Gastroesophageal sphincter (tissue), 4 donors: ENCODE results near the gene MLXIP. TPM values are rescaled to one million over a fixed set of nuclear protein-coding genes. Genes with fewer than 3 reads are reported as not detected.
"Not testable (repeated sequence)": the region's sequence is repeated elsewhere in the genome, so short reads cannot be mapped to it uniquely, and the experiment has no call there.

Experiments used
- ATAC-seq: fragments of 150-250 bp; one replicate; pipeline ENCODE4 v1.9.1; 2016; ENCODE audit warnings: mild to moderate bottlenecking, moderate library complexity
- H3K27ac ChIP-seq, 4 donors: fragments of 200-600 bp; sonication (generic) in 3 of 4; 1 replicate in 3 of 4; 2 replicates in 1 of 4; pipeline ENCODE4 v1.5.1; 2016 to 2019
- H3K27me3 ChIP-seq: fragments of 200-600 bp; sonication (generic); one replicate; pipeline ENCODE4 v1.5.1; 2019
- H3K36me3 ChIP-seq, 2 donors: fragments of 200-600 bp; sonication (generic); one replicate each; pipeline ENCODE4 v1.5.1; 2019; ENCODE audit warnings: control low read depth in 1 of 2
- H3K4me1 ChIP-seq, 3 donors: fragments of 200-600 bp; sonication (generic); 1 replicate in 2 of 3; 2 replicates in 1 of 3; pipeline ENCODE4 v1.5.1; 2016 to 2019; ENCODE audit warnings: control low read depth in 2 of 3
- H3K4me3 ChIP-seq, 2 donors: fragments of 200-600 bp; sonication (generic); one replicate each; pipeline ENCODE4 v1.5.1; 2019; ENCODE audit warnings: mild to moderate bottlenecking in 1 of 2, moderate library complexity in 1 of 2
- H3K9me3 ChIP-seq, 3 donors: fragments of 200-600 bp; sonication (generic); one replicate each; pipeline ENCODE4 v1.5.1; 2017 to 2019; ENCODE audit warnings: control low read depth in 2 of 3
- CTCF ChIP-seq, 4 experiments: fragments of 200-600 bp in 2 of 4; fragments of 450-650 bp in 2 of 4; sonication (generic) in 1 of 4; IDR thresholded peaks; one replicate each; pipeline ENCODE4 v1.5.1; 2017 to 2019; ENCODE audit warnings: antibody characterized with exemption in 4 of 4, mild to moderate bottlenecking in 2 of 4, moderate library complexity in 2 of 4
- EP300 ChIP-seq: sonication (generic); formaldehyde crosslinking; IDR thresholded peaks from one replicate; pipeline ENCODE4 v1.6.1; 2017; ENCODE audit warnings: antibody characterized with exemption, mild to moderate bottlenecking
- POLR2A ChIP-seq, 2 donors: fragments of 450-650 bp; IDR thresholded peaks; one replicate each; pipeline ENCODE4 v1.6.1; 2017; ENCODE audit warnings: antibody characterized with exemption in 2 of 2, mild to moderate bottlenecking in 2 of 2, moderate library complexity in 1 of 2
- POLR2AphosphoS5 ChIP-seq: sonication (generic); formaldehyde crosslinking; IDR thresholded peaks from one replicate; pipeline ENCODE4 v1.6.1; 2017; ENCODE audit warnings: antibody characterized with exemption
- WGBS, 2 donors: methylation state at CpG; one replicate each; pipeline ENCODE4 v1.1.5; 2018; ENCODE audit warnings: low coverage in 1 of 2; 5-methylcytosine and 5-hydroxymethylcytosine counted together
- total RNA-seq, 4 donors: library from RNA; depleted of rRNA; stranded (reverse); fragments of >200 nt; gene quantifications; one replicate each; pipeline ENCODE4 v1.1.0, GENCODE V29; 2016

Gene MLXIP
- total RNA-seq, 4 donors from 2014 or later, result 28.8 to 87.4 (median 54.9) TPM

- no peaks in the 10 kb centered on the region for H3K36me3 ChIP-seq
Measured at GRCh38 chr12:122106843-122107242, 28.3 kb downstream of the MLXIP start.

GRCh38 chr12:122107261-122107660 lies 28.7 kb downstream of the MLXIP start:
- Histone ChIP-seq H3K27me3 (no peaks in the 10 kb centered on the region), H3K9me3 (no peaks in the 10 kb centered on the region), H3K4me3 (no peak overlapping the region), H3K36me3 (no peaks in the 10 kb centered on the region), H3K4me1 (peaks cover 5 to 93% (median 33%) of the 10 kb centered on the region in 3 donors), H3K27ac (peak overlapping the region in 1 of 4 donors; percentile 39)
- no peak for ATAC-seq
- WGBS, 2 donors, result 21 to 42% methylated on average over 2 to 3 of the region's 6 CpGs
- TF ChIP-seq POLR2AphosphoS5 (no peak), CTCF (IDR thresholded peaks at IDR 0.05) (no peak), POLR2A (IDR thresholded peaks at IDR 0.05) (no peak), EP300 (no peak)

More at GRCh38 chr12:122106843-122107242, 28.3 kb downstream of the MLXIP start:
- WGBS, 2 donors, result no CpG with 5 or more reads among the region's 8 CpGs
- ATAC-seq, result no peak
- TF ChIP-seq CTCF (IDR thresholded peaks at IDR 0.05), result no peak
- H3K27me3 ChIP-seq, result no peaks in the 10 kb centered on the region
- no peak overlapping the region for H3K4me3 ChIP-seq
- peaks cover 5 to 93% (median 33%) of the 10 kb centered on the region in 3 donors for H3K4me1 ChIP-seq
- peak overlapping the region in 1 of 4 donors; percentile 39 for H3K27ac ChIP-seq
- no peaks in the 10 kb centered on the region for H3K9me3 ChIP-seq

GRCh38 chr12:122111089-122111641 lies 32.6 kb downstream of the MLXIP start:
- WGBS, 2 donors, result 50 to 60% methylated on average over 2 of the region's 2 CpGs

GRCh38 chr12:122116707-122117535 lies 38.4 kb downstream of the MLXIP start:
- peaks cover 0 to 8% of the 10 kb centered on the region in 2 donors for H3K36me3 ChIP-seq
- H3K27me3 ChIP-seq, result no peaks in the 10 kb centered on the region
- no peak overlapping the region for H3K4me3 ChIP-seq

More at GRCh38 chr12:122111089-122111641, 32.6 kb downstream of the MLXIP start:
- peaks cover 2 to 92% (median 32%) of the 10 kb centered on the region in 3 donors for H3K4me1 ChIP-seq
- H3K27me3 ChIP-seq, result no peaks in the 10 kb centered on the region
- TF ChIP-seq POLR2AphosphoS5, result no peak
- peaks cover 0 to 3% of the 10 kb centered on the region in 2 donors for H3K36me3 ChIP-seq
- no peaks in the 10 kb centered on the region for H3K9me3 ChIP-seq
- no peak overlapping the region for H3K4me3 ChIP-seq
- no peak overlapping the region for H3K27ac ChIP-seq
- no peak for ATAC-seq

GRCh38 chr12:122117979-122118378 lies 39.4 kb downstream of the MLXIP start:
- Histone ChIP-seq H3K36me3 (peaks cover 0 to 8% of the 10 kb centered on the region in 2 donors), H3K4me1 (peaks cover 0 to 85% (median 14%) of the 10 kb centered on the region in 3 donors), H3K27ac (no peak overlapping the region), H3K9me3 (no peaks in the 10 kb centered on the region), H3K27me3 (no peaks in the 10 kb centered on the region), H3K4me3 (no peak overlapping the region)
- TF ChIP-seq CTCF (IDR thresholded peaks at IDR 0.05) (no peak), POLR2AphosphoS5 (peak; percentile 33)
- 85 to 92% methylated on average over 8 of the region's 8 CpGs for WGBS, 2 donors
- ATAC-seq, result no peak

More at GRCh38 chr12:122116707-122117535, 38.4 kb downstream of the MLXIP start:
- no peaks in the 10 kb centered on the region for H3K9me3 ChIP-seq
- WGBS, 2 donors, result 49% methylated on average over 7 of the region's 16 CpGs; no CpG with 5 or more reads in 1 of the 2 donors
- H3K4me1 ChIP-seq, result peaks cover 0 to 83% (median 10%) of the 10 kb centered on the region in 3 donors
- H3K27ac ChIP-seq, result peak overlapping the region in 2 of 4 donors; percentile 11 to 33
- no peak for TF ChIP-seq EP300
- TF ChIP-seq CTCF (IDR thresholded peaks at IDR 0.05), result peak in 1 of 4 experiments; percentile 24
- peak; percentile 10 for ATAC-seq

GRCh38 chr12:122121341-122121740 lies 42.8 kb downstream of the MLXIP start:
- not testable (repeated sequence) for H3K4me3 ChIP-seq, H3K36me3 ChIP-seq, H3K27me3 ChIP-seq, ATAC-seq, H3K9me3 ChIP-seq
- peaks cover 0 to 89% (median 21%) of the 10 kb centered on the region in 3 donors for H3K4me1 ChIP-seq
- WGBS, 2 donors, result 70 to 85% methylated on average over 2 to 9 of the region's 11 CpGs
- H3K27ac ChIP-seq, result peak overlapping the region in 2 of 4 donors; percentile 29 to 36
